HepG2 (cell line): ENCODE data around the gene DAPK1. TPM values are rescaled to one million over a fixed set of nuclear protein-coding genes. Genes with fewer than 3 reads are reported as not detected.
A peak's percentile ranks its signal among the peaks of the same experiment; 100 is the strongest.

ENCODE experiments used
- CENPT ChIP-seq: sonication (generic); formaldehyde crosslinking; IDR thresholded peaks from 2 replicates; pipeline ENCODE4 v1.8.0; 2022; ENCODE audit warnings: low read depth, mild to moderate bottlenecking, moderate library complexity, missing genetic modification reagents
- GTF3A ChIP-seq: sonication (generic); formaldehyde crosslinking; conservative IDR thresholded peaks from 2 replicates; pipeline ENCODE4 v1.4.0; 2020; ENCODE audit warnings: mild to moderate bottlenecking, missing genetic modification reagents
- PCBP2 ChIP-seq: fragments of 200-400 bp; formaldehyde crosslinking; optimal IDR thresholded peaks from 2 replicates; pipeline ENCODE3; 2018; ENCODE audit warnings: low read length, low read depth; ENCODE audit not compliant: poor library complexity, severe bottlenecking
- SIX1 ChIP-seq: sonication (generic); formaldehyde crosslinking; IDR thresholded peaks from 2 replicates; pipeline ENCODE4 v1.4.0; 2020; ENCODE audit warnings: missing genetic modification reagents, borderline replicate concordance
- SRSF1 ChIP-seq: fragments of 200-400 bp; formaldehyde crosslinking; optimal IDR thresholded peaks from 2 replicates; pipeline ENCODE3; 2017; ENCODE audit warnings: mild to moderate bottlenecking, low read depth, low read length, moderate library complexity
- ZNF160 ChIP-seq: sonication (generic); formaldehyde crosslinking; IDR thresholded peaks from 2 replicates; pipeline ENCODE4 v1.8.0; 2022; ENCODE audit warnings: mild to moderate bottlenecking, inconsistent platforms, missing genetic modification reagents
- ZNF274 ChIP-seq: sonication (generic); formaldehyde crosslinking; IDR thresholded peaks from 2 replicates; pipeline ENCODE4 v1.5.1; 2020; ENCODE audit warnings: mild to moderate bottlenecking, missing genetic modification reagents
- ZNF556 ChIP-seq: sonication (generic); formaldehyde crosslinking; IDR thresholded peaks from 2 replicates; pipeline ENCODE4 v1.4.0; 2020; ENCODE audit warnings: mild to moderate bottlenecking, missing genetic modification reagents, borderline replicate concordance
- ZNF687 ChIP-seq: sonication (generic); formaldehyde crosslinking; IDR thresholded peaks from 2 replicates; pipeline ENCODE4 v1.5.1; 2020; ENCODE audit warnings: mild to moderate bottlenecking, missing genetic modification reagents, moderate library complexity
- polyA plus RNA-seq, 8 experiments: library from polyadenylated mRNA; depleted of rRNA in 3 of 8; stranded (reverse) in 7 of 8; unstranded in 1 of 8; fragments of >200 nt; fragmentation: Illumina TruSeq in 4 of 8; extraction: Trizol in 4 of 8; gene quantifications; 2 replicates each; pipeline versions ENCODE4 v1.2.1 to v1.2.3, GENCODE V29; 2011 to 2016; ENCODE audit warnings: low read depth in 4 of 8, missing spikeins in 1 of 8, mixed read lengths in 1 of 8; ENCODE audit not compliant: insufficient read depth in 1 of 8
- total RNA-seq, 5 experiments: library from RNA; depleted of rRNA; stranded (reverse); fragments of >200 nt; fragmentation: Illumina TruSeq; extraction: Trizol; gene quantifications; 2 replicates each; pipeline ENCODE4 v1.2.3, GENCODE V29; 2016; ENCODE audit warnings: low read depth in 1 of 5
- TF ChIP-seq, protein P1 (sequence below): IDR thresholded peaks from 2 replicates; pipeline ENCODE4 v1.6.1; 2016; ENCODE audit warnings: low read depth, missing genetic modification reagents, missing compliant biosample characterization
- TF ChIP-seq, protein P2 (sequence below): IDR thresholded peaks from 2 replicates; pipeline ENCODE4 v1.6.1; 2016
- TF ChIP-seq, protein P3 (sequence below): sonication (generic); formaldehyde crosslinking; IDR thresholded peaks from 2 replicates; pipeline ENCODE4 v1.5.0; 2020; ENCODE audit warnings: mild to moderate bottlenecking, missing genetic modification reagents, moderate library complexity
- TF ChIP-seq, protein P4 (sequence below): sonication (generic); formaldehyde crosslinking; conservative IDR thresholded peaks from 2 replicates; pipeline ENCODE4 v1.4.0; 2020; ENCODE audit warnings: missing genetic modification reagents

DAPK1 gene
- total and polyA plus RNA-seq, 2 of the 13 experiments (the other 11 are each of a cell fraction or from before 2014, with no cell fraction given): 35.7 to 35.9 TPM

- TF ChIP-seq, protein P1, sequence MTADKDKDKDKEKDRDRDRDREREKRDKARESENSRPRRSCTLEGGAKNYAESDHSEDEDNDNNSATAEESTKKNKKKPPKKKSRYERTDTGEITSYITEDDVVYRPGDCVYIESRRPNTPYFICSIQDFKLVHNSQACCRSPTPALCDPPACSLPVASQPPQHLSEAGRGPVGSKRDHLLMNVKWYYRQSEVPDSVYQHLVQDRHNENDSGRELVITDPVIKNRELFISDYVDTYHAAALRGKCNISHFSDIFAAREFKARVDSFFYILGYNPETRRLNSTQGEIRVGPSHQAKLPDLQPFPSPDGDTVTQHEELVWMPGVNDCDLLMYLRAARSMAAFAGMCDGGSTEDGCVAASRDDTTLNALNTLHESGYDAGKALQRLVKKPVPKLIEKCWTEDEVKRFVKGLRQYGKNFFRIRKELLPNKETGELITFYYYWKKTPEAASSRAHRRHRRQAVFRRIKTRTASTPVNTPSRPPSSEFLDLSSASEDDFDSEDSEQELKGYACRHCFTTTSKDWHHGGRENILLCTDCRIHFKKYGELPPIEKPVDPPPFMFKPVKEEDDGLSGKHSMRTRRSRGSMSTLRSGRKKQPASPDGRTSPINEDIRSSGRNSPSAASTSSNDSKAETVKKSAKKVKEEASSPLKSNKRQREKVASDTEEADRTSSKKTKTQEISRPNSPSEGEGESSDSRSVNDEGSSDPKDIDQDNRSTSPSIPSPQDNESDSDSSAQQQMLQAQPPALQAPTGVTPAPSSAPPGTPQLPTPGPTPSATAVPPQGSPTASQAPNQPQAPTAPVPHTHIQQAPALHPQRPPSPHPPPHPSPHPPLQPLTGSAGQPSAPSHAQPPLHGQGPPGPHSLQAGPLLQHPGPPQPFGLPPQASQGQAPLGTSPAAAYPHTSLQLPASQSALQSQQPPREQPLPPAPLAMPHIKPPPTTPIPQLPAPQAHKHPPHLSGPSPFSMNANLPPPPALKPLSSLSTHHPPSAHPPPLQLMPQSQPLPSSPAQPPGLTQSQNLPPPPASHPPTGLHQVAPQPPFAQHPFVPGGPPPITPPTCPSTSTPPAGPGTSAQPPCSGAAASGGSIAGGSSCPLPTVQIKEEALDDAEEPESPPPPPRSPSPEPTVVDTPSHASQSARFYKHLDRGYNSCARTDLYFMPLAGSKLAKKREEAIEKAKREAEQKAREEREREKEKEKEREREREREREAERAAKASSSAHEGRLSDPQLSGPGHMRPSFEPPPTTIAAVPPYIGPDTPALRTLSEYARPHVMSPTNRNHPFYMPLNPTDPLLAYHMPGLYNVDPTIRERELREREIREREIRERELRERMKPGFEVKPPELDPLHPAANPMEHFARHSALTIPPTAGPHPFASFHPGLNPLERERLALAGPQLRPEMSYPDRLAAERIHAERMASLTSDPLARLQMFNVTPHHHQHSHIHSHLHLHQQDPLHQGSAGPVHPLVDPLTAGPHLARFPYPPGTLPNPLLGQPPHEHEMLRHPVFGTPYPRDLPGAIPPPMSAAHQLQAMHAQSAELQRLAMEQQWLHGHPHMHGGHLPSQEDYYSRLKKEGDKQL (CRISPR knock-in tag): peak; percentile 91
- TF ChIP-seq, protein P2, sequence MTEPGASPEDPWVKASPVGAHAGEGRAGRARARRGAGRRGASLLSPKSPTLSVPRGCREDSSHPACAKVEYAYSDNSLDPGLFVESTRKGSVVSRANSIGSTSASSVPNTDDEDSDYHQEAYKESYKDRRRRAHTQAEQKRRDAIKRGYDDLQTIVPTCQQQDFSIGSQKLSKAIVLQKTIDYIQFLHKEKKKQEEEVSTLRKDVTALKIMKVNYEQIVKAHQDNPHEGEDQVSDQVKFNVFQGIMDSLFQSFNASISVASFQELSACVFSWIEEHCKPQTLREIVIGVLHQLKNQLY: peak; percentile 62
- TF ChIP-seq SRSF1 (no peak), ZNF274 (no peak), GTF3A (CRISPR knock-in tag) (no peak), ZNF160 (no peak), SIX1 (CRISPR knock-in tag) (peak; percentile 68; the same call in 1 of the 2 replicates), PCBP2 (no peak), ZNF556 (no peak), CENPT (CRISPR knock-in tag) (no peak), ZNF687 (CRISPR knock-in tag) (no peak)
- TF ChIP-seq, protein P3, sequence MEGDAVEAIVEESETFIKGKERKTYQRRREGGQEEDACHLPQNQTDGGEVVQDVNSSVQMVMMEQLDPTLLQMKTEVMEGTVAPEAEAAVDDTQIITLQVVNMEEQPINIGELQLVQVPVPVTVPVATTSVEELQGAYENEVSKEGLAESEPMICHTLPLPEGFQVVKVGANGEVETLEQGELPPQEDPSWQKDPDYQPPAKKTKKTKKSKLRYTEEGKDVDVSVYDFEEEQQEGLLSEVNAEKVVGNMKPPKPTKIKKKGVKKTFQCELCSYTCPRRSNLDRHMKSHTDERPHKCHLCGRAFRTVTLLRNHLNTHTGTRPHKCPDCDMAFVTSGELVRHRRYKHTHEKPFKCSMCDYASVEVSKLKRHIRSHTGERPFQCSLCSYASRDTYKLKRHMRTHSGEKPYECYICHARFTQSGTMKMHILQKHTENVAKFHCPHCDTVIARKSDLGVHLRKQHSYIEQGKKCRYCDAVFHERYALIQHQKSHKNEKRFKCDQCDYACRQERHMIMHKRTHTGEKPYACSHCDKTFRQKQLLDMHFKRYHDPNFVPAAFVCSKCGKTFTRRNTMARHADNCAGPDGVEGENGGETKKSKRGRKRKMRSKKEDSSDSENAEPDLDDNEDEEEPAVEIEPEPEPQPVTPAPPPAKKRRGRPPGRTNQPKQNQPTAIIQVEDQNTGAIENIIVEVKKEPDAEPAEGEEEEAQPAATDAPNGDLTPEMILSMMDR (CRISPR knock-in tag): no peak
- TF ChIP-seq, protein P4, sequence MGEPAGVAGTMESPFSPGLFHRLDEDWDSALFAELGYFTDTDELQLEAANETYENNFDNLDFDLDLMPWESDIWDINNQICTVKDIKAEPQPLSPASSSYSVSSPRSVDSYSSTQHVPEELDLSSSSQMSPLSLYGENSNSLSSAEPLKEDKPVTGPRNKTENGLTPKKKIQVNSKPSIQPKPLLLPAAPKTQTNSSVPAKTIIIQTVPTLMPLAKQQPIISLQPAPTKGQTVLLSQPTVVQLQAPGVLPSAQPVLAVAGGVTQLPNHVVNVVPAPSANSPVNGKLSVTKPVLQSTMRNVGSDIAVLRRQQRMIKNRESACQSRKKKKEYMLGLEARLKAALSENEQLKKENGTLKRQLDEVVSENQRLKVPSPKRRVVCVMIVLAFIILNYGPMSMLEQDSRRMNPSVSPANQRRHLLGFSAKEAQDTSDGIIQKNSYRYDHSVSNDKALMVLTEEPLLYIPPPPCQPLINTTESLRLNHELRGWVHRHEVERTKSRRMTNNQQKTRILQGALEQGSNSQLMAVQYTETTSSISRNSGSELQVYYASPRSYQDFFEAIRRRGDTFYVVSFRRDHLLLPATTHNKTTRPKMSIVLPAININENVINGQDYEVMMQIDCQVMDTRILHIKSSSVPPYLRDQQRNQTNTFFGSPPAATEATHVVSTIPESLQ (CRISPR knock-in tag): 0 out of 2 replicates have a peak, but pooled peaks have one; percentile 5
These were observed 72.6 kb downstream of the DAPK1 start (continued) for GRCh38 chr9:87570000-87570908.
